NAMALWA (cell line): ENCODE measurements around the gene SERTM2.

Experiments
- DNase-seq: peaks from one replicate; pipeline ENCODE4 v3.0.0-alpha.2; 2015; ENCODE audit warnings: low spot score

SERTM2 gene

DNA sequence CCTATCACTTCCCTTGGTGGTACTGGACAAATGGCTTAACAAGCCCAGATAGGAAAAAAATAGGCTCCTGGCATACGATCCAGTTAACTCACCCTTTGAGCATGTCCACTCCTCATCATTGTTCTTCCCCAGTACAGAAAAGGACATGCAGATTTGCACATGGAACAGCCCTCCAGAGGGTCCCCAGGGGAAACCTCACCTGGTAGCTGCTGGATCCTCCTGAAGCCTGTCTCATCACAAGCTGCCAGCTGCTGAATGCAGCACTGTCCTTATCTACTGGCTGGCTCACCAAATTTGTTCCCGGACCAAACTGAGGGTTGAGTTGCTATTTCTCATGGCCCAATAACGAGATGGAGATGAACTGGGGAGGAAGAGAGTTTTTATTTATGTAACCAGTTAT lies 49.4 kb downstream of the SERTM2 start:
- no peak for DNase-seq

DNA sequence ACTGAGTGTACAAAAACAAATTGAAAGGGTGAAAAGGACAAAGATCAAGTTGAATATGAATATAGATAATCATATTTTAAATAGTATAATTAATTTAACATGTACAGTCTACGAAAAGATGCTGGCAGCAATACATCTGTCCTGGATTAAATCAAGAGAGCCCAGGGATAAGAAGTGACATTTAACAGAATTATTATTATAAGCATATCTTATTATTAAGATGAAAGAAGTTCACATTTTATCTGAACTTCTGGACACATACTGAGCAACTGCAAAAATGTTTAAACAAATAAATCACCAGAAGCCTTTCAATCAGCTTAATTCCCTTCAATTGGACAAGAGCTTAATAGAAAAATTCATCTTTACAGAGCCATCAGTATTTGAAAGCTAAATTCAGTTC lies 50.4 kb downstream of the SERTM2 start:
- no peak for DNase-seq

DNA sequence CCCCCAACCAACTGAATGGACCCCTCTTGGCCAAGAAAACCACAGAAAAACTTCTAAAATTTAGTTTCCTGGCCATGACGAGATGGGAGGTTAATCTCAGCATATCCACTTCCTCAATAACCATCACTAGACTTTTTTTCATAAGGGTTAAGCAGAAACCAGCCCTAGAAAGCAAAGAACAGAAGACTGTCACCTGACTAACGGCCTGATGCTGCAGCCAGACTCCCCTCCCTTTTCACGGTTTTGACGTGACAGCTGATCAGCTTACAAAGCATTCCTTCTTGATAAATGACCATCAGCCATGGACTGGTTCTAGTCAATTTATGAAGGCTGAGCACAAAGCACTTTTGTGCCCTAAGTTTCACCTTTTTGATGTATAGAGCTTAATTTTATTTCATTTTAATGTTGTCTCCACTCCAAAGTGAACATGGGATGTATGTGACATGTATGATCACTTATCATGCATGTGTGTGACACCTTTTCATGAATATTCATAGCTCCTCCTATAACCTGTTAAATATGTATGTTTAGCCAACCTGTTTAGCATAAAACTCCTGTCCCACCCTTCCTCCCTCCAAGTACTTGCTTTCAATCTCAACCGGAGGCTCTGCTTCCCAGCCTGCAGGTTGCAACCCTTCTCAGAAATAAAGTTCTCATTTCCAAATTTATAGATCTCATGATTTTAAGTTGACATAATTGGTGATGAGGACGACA lies 56.3 kb downstream of the SERTM2 start:
- no peak for DNase-seq

DNA sequence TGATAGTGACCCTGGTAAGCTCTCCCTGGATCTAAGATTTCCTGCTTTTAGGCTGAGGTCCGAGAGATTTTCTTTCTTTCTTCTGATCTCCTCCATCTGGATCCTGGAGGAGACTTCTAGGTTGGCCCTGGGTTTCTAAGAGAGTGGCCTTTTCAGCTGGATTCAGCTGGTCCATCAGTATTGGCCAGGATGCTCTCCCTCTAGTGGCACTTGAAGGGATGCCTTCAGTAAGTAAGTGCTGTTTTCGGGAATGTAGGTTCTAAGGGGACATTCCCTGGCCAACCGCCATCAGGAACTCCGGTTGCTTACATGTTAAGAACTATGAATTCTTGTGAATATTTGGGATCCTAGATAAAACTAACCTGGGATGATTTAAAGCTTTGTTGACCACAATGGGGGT lies 56.9 kb downstream of the SERTM2 start:
- DNase-seq = no peak

DNA sequence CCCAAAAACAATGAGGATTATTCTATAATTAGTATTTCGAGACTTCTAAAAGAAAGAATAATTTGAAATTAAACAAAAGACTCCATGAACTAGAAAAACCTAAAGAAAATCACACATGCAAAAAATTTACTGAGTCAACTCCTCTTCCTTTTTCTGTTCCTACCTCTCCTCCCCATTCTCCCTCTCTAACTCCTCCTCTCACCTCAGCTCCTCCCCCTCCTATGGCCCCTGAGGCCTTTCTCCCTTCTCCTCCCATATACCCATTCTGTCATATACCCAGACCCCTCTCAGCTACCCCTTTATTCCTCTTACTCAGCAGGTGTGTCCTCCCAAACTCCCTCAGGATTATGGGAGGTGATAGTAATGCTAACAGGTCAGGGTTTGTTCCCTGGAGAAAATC lies 57.4 kb downstream of the SERTM2 start:
- DNase-seq = no peak
